ENCODE results near the gene CAP1. TPM values are rescaled to one million over a fixed set of nuclear protein-coding genes. Genes with fewer than 3 reads are reported as not detected.

The CAP1 gene
- polyA plus RNA-seq, 3 donors: 400 to 941 (median 876) TPM

GRCh38 chr1:40073062-40073461, 32.5 kb downstream of the CAP1 start:
- Histone ChIP-seq H3K4me1 (ENCODE audit: control insufficient read depth in 1 of 2, insufficient read depth in 2 of 2, low read length in 2 of 2) (peaks cover 55 to 62% of the 10 kb centered on the region in 2 donors), H3K9ac (ENCODE audit: insufficient read depth, low read length, poor library complexity, severe bottlenecking) (no peak overlapping the region), H3K79me2 (ENCODE audit: insufficient read depth, low read length) (peaks cover 52% of the 10 kb centered on the region), H2AFZ (ENCODE audit: insufficient read depth, low read depth, low read length, poor library complexity, severe bottlenecking) (no peak overlapping the region), H3K36me3 (replicated peaks in 1 of 2; ENCODE audit: control insufficient read depth in 1 of 2, insufficient read depth in 2 of 2, low read length in 2 of 2) (peaks cover 70 to 86% of the 10 kb centered on the region in 2 donors), H4K20me1 (ENCODE audit: insufficient read depth, low read length) (peaks cover 68% of the 10 kb centered on the region), H3K9me3 (replicated peaks in 1 of 2; ENCODE audit: control insufficient read depth in 1 of 2, insufficient read depth in 1 of 2, low read length in 2 of 2) (no peaks in the 10 kb centered on the region), H3K4me3 (replicated peaks in 1 of 3; ENCODE audit: low read depth in 2 of 3, low read length in 3 of 3) (no peak overlapping the region), H3K4me2 (replicated peaks; ENCODE audit: extremely low read depth, low read length, poor library complexity, severe bottlenecking) (no peak overlapping the region), H3K27ac (ENCODE audit: low read depth in 1 of 2, low read length in 2 of 2) (peak overlapping the region in 1 of 2 donors; percentile 79), H3K27me3 (ENCODE audit: control insufficient read depth in 2 of 2, insufficient read depth in 2 of 2, low read length in 2 of 2) (no peaks in the 10 kb centered on the region)
- Mint-ChIP-seq H3K4me3 (no peak overlapping the region), H3K4me1 (peaks cover 69% of the 10 kb centered on the region), H3K36me3 (peaks cover 61 to 86% of the 10 kb centered on the region in 2 donors), H3K27me3 (ENCODE audit: low read depth in 3 of 3) (peaks cover 0 to 5% (median 0%) of the 10 kb centered on the region in 3 donors), H3K27ac (peak overlapping the region in 5 of 7 donors; percentile 6 to 89 (median 51)), H3K9me3 (no peaks in the 10 kb centered on the region)
- no CpG with 5 or more reads among the region's 4 CpGs for WGBS (ENCODE audit: insufficient coverage)
- no peak for DNase-seq
- no peak for TF ChIP-seq CTCF (IDR thresholded peaks at IDR 0.05)
- intact Hi-C loops (cut with micrococcal nuclease): no loop called here

GRCh38 chr1:40075266-40075665, 34.7 kb downstream of the CAP1 start:
- Histone ChIP-seq H3K9ac (ENCODE audit: insufficient read depth, low read length, poor library complexity, severe bottlenecking) (no peak overlapping the region), H4K20me1 (ENCODE audit: insufficient read depth, low read length) (peaks cover 49% of the 10 kb centered on the region), H2AFZ (ENCODE audit: insufficient read depth, low read depth, low read length, poor library complexity, severe bottlenecking) (no peak overlapping the region), H3K4me2 (replicated peaks; ENCODE audit: extremely low read depth, low read length, poor library complexity, severe bottlenecking) (peak overlapping the region; percentile 39), H3K4me1 (ENCODE audit: control insufficient read depth in 1 of 2, insufficient read depth in 2 of 2, low read length in 2 of 2) (peaks cover 77 to 84% of the 10 kb centered on the region in 2 donors), H3K9me3 (replicated peaks in 1 of 2; ENCODE audit: control insufficient read depth in 1 of 2, insufficient read depth in 1 of 2, low read length in 2 of 2) (no peaks in the 10 kb centered on the region), H3K27ac (ENCODE audit: low read depth in 1 of 2, low read length in 2 of 2) (peak overlapping the region; percentile 48 to 79), H3K36me3 (replicated peaks in 1 of 2; ENCODE audit: control insufficient read depth in 1 of 2, insufficient read depth in 2 of 2, low read length in 2 of 2) (peaks cover 58 to 74% of the 10 kb centered on the region in 2 donors), H3K79me2 (ENCODE audit: insufficient read depth, low read length) (peaks cover 48% of the 10 kb centered on the region), H3K4me3 (replicated peaks in 1 of 3; ENCODE audit: low read depth in 2 of 3, low read length in 3 of 3) (peak overlapping the region in 1 of 3 experiments; percentile 49), H3K27me3 (ENCODE audit: control insufficient read depth in 2 of 2, insufficient read depth in 2 of 2, low read length in 2 of 2) (no peaks in the 10 kb centered on the region)
- WGBS (ENCODE audit: insufficient coverage): no CpG with 5 or more reads among the region's 4 CpGs
- peak overlapping the region; percentile 77 to 87 (median 82) for H3K27ac Mint-ChIP-seq
- TF ChIP-seq CTCF (IDR thresholded peaks at IDR 0.05): no peak
- peaks cover 0 to 5% (median 0%) of the 10 kb centered on the region in 3 donors for H3K27me3 Mint-ChIP-seq (ENCODE audit: low read depth in 3 of 3)
- no peaks in the 10 kb centered on the region for H3K9me3 Mint-ChIP-seq
- H3K4me3 Mint-ChIP-seq: peak overlapping the region in 1 of 2 donors; percentile 21
- intact Hi-C loops (cut with micrococcal nuclease): loop anchor here in 1 of 2 donors (5.0 kb wide), 1 partner anchor 33 kb away; the partner anchor contains the start of gene CAP1
- H3K4me1 Mint-ChIP-seq: peaks cover 85% of the 10 kb centered on the region
- peaks cover 52 to 86% of the 10 kb centered on the region in 2 donors for H3K36me3 Mint-ChIP-seq
- peak in 2 of 3 donors; percentile 51 to 58 for DNase-seq

Measured in CD14-positive monocyte (primary cell).